ENCODE results near the gene RBM20. TPM values are rescaled to one million over a fixed set of nuclear protein-coding genes. Genes with fewer than 3 reads are reported as not detected.
"Not testable (repeated sequence)": the region's sequence is repeated elsewhere in the genome, so short reads cannot be mapped to it uniquely, and the experiment has no call there.

Gene RBM20
- total RNA-seq, 1 experiment from 2014 or later = 0.17 TPM

- Histone ChIP-seq H3K27ac (ENCODE audit: insufficient read length, low read depth, low read length) (no peak overlapping the region), H3K23ac (ENCODE audit: insufficient read length, low read depth, low read length) (no peak overlapping the region), H3K27me3 (ENCODE audit: insufficient read depth, low read length) (no peaks in the 10 kb centered on the region), H3K18ac (ENCODE audit: insufficient read length, low read depth, low read length) (no peak overlapping the region), H4K91ac (ENCODE audit: insufficient read length, low read depth, low read length) (no peak overlapping the region), H3K56ac (ENCODE audit: insufficient read length, low read depth, low read length) (no peak overlapping the region), H2BK12ac (ENCODE audit: insufficient read length, low read depth, low read length) (no peak overlapping the region), H3K79me1 (ENCODE audit: insufficient read depth, low read depth, low read length, poor library complexity, severe bottlenecking) (no peaks in the 10 kb centered on the region), H2AFZ (ENCODE audit: low read length) (no peak overlapping the region), H3T11ph (ENCODE audit: low read length) (no peak overlapping the region), H2BK120ac (ENCODE audit: low read depth, low read length, poor library complexity, severe bottlenecking) (no peak overlapping the region), H3K9me3 (ENCODE audit: control insufficient read depth, low read depth, low read length) (no peaks in the 10 kb centered on the region), H2BK15ac (ENCODE audit: low read depth, low read length) (no peak overlapping the region), H3K4me1 (ENCODE audit: insufficient read depth, low read length) (no peaks in the 10 kb centered on the region), H3K9ac (ENCODE audit: extremely low read depth, insufficient read length, low read length) (no peak overlapping the region), H3K14ac (ENCODE audit: insufficient read depth, low read length) (no peak overlapping the region), H3K79me2 (ENCODE audit: insufficient read depth, low read length) (no peaks in the 10 kb centered on the region), H2BK5ac (ENCODE audit: insufficient read length, low read length) (no peak overlapping the region), H3K4me2 (ENCODE audit: insufficient read depth, insufficient read length, low read length) (no peak overlapping the region), H2BK20ac (ENCODE audit: low read depth, low read length, poor library complexity, severe bottlenecking) (no peak overlapping the region), H3K4ac (ENCODE audit: low read depth, low read length) (no peak overlapping the region), H2AK5ac (ENCODE audit: insufficient read length, low read length) (no peak overlapping the region), H4K8ac (replicated peaks; ENCODE audit: insufficient read length, low read depth, low read length) (no peak overlapping the region), H4K5ac (ENCODE audit: insufficient read length, low read depth, low read length) (no peak overlapping the region), H3K23me2 (ENCODE audit: insufficient read length, low read depth, low read length, poor library complexity, severe bottlenecking) (no peaks in the 10 kb centered on the region), H4K20me1 (ENCODE audit: control insufficient read depth, insufficient read depth, insufficient read length) (no peaks in the 10 kb centered on the region)
- no CpG with 5 or more reads among the region's 2 CpGs for WGBS (ENCODE audit: extremely low coverage, insufficient read length, low lambda C conversion rate)
- peaks cover 9 to 13% of the 10 kb centered on the region in 2 experiments; a peak in 3 of 4 replicates for H3K4me1 Mint-ChIP-seq
- no peak overlapping the region for H3K27ac Mint-ChIP-seq
- DNase-seq = no peak
- H3K9me3 Mint-ChIP-seq = no peaks in the 10 kb centered on the region
- H3K4me3 Mint-ChIP-seq = no peak overlapping the region
- no peaks in the 10 kb centered on the region for H3K36me3 Mint-ChIP-seq (ENCODE audit: insufficient read depth in 1 of 3, low read depth in 3 of 3)
- H3K27me3 Mint-ChIP-seq (ENCODE audit: low read depth) = peaks cover 3% of the 10 kb centered on the region
- no peak for TF ChIP-seq CTCF (conservative IDR thresholded peaks at IDR 0.05)
Measured at GRCh38 chr10:110620398-110620719, 23.8 kb upstream of the RBM20 start.

- H3K9me3 Mint-ChIP-seq; H3K79me2 ChIP-seq (ENCODE audit: insufficient read depth, low read length); H3K4me2 ChIP-seq (ENCODE audit: insufficient read depth, insufficient read length, low read length); H3K9ac ChIP-seq (ENCODE audit: extremely low read depth, insufficient read length, low read length); H3K9me3 ChIP-seq (ENCODE audit: control insufficient read depth, low read depth, low read length); H3K4ac ChIP-seq (ENCODE audit: low read depth, low read length); H3K23ac ChIP-seq (ENCODE audit: insufficient read length, low read depth, low read length); H3K36me3 Mint-ChIP-seq (ENCODE audit: insufficient read depth in 1 of 3, low read depth in 3 of 3); H2BK12ac ChIP-seq (ENCODE audit: insufficient read length, low read depth, low read length); H3K23me2 ChIP-seq (ENCODE audit: insufficient read length, low read depth, low read length, poor library complexity, severe bottlenecking); H2BK120ac ChIP-seq (ENCODE audit: low read depth, low read length, poor library complexity, severe bottlenecking); H4K91ac ChIP-seq (ENCODE audit: insufficient read length, low read depth, low read length); H3K27me3 Mint-ChIP-seq (ENCODE audit: low read depth); H2BK20ac ChIP-seq (ENCODE audit: low read depth, low read length, poor library complexity, severe bottlenecking); H3K79me1 ChIP-seq (ENCODE audit: insufficient read depth, low read depth, low read length, poor library complexity, severe bottlenecking); H3K4me3 Mint-ChIP-seq; H3T11ph ChIP-seq (ENCODE audit: low read length); H3K56ac ChIP-seq (ENCODE audit: insufficient read length, low read depth, low read length); DNase-seq; H4K5ac ChIP-seq (ENCODE audit: insufficient read length, low read depth, low read length); H2AK5ac ChIP-seq (ENCODE audit: insufficient read length, low read length); H2BK5ac ChIP-seq (ENCODE audit: insufficient read length, low read length); H2AFZ ChIP-seq (ENCODE audit: low read length); H3K4me1 ChIP-seq (ENCODE audit: insufficient read depth, low read length); H4K20me1 ChIP-seq (ENCODE audit: control insufficient read depth, insufficient read depth, insufficient read length); H3K14ac ChIP-seq (ENCODE audit: insufficient read depth, low read length); H3K27ac Mint-ChIP-seq; H3K18ac ChIP-seq (ENCODE audit: insufficient read length, low read depth, low read length); H3K27ac ChIP-seq (ENCODE audit: insufficient read length, low read depth, low read length); H2BK15ac ChIP-seq (ENCODE audit: low read depth, low read length); H4K8ac ChIP-seq (replicated peaks; ENCODE audit: insufficient read length, low read depth, low read length); H3K27me3 ChIP-seq (ENCODE audit: insufficient read depth, low read length): not testable (repeated sequence)
- H3K4me1 Mint-ChIP-seq = peaks cover 9 to 10% of the 10 kb centered on the region in 2 experiments; a peak in 3 of 4 replicates
- no CpG with 5 or more reads among the region's 4 CpGs for WGBS (ENCODE audit: extremely low coverage, insufficient read length, low lambda C conversion rate)
Measured at GRCh38 chr10:110623316-110623715, 20.8 kb upstream of the RBM20 start.
